ENCODE data around the gene CD22. TPM values are rescaled to one million over a fixed set of nuclear protein-coding genes. Genes with fewer than 3 reads are reported as not detected.

The CD22 gene
- total RNA-seq, 4 donors from 2014 or later, result 2.7 to 5.6 (median 4.9) TPM

DNA sequence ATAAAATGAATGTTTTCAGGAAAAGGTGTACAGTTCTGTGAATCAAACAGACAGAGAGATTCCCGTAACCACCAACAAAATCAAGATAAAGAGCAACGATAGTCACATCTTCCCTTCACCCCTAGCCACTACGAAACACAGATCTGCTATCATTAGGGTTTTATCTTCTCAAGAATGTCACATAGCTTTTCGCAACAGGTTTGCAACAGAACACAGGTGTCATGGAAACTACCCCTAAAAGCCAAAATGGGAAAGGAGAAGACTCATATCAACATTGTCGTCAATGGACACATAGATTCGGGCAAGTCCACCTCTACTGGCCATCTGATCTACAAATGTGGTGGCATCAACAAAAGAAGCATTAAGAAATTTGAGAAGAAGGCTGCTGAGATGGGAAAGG is 52.9 kb downstream of the CD22 start:
- WGBS, 2 donors (ENCODE audit: low coverage in 1 of 2), result 90 to 93% methylated on average over 4 of the region's 6 CpGs
- no peaks in the 10 kb centered on the region for H3K4me1 ChIP-seq

GRCh38 chr19:35383536-35383935 is 54.5 kb downstream of the CD22 start:
- Histone ChIP-seq H3K4me3 (no peak overlapping the region), H3K9me3 (peaks cover 0 to under 1% (median 0%) of the 10 kb centered on the region in 3 donors), H3K4me1 (no peaks in the 10 kb centered on the region), H3K36me3 (no peaks in the 10 kb centered on the region), H3K27ac (no peak overlapping the region), H3K27me3 (peaks cover 50% of the 10 kb centered on the region)
- no peak for ATAC-seq
- 83% methylated on average over 2 of the region's 2 CpGs; no CpG with 5 or more reads in 1 of the 2 donors for WGBS, 2 donors (ENCODE audit: low coverage in 1 of 2)
- TF ChIP-seq CTCF (IDR thresholded peaks at IDR 0.05), result no peak
- TF ChIP-seq EP300 (IDR thresholded peaks at IDR 0.05), result no peak
- no peak for TF ChIP-seq POLR2A (IDR thresholded peaks at IDR 0.05)
- no peak for TF ChIP-seq POLR2AphosphoS5 (IDR thresholded peaks at IDR 0.05)

More for the DNA sequence above, 52.9 kb downstream of the CD22 start:
- no peak for ATAC-seq
- no peak overlapping the region for H3K27ac ChIP-seq
- no peak overlapping the region for H3K4me3 ChIP-seq
- TF ChIP-seq POLR2A (IDR thresholded peaks at IDR 0.05), result no peak
- no peak for TF ChIP-seq EP300 (IDR thresholded peaks at IDR 0.05)
- no peak for TF ChIP-seq POLR2AphosphoS5 (IDR thresholded peaks at IDR 0.05)
- no peak for TF ChIP-seq CTCF (IDR thresholded peaks at IDR 0.05)
- H3K9me3 ChIP-seq, result peaks cover 0 to 5% (median 0%) of the 10 kb centered on the region in 3 donors
- H3K27me3 ChIP-seq, result peaks cover 42% of the 10 kb centered on the region
- H3K36me3 ChIP-seq, result no peaks in the 10 kb centered on the region

DNA sequence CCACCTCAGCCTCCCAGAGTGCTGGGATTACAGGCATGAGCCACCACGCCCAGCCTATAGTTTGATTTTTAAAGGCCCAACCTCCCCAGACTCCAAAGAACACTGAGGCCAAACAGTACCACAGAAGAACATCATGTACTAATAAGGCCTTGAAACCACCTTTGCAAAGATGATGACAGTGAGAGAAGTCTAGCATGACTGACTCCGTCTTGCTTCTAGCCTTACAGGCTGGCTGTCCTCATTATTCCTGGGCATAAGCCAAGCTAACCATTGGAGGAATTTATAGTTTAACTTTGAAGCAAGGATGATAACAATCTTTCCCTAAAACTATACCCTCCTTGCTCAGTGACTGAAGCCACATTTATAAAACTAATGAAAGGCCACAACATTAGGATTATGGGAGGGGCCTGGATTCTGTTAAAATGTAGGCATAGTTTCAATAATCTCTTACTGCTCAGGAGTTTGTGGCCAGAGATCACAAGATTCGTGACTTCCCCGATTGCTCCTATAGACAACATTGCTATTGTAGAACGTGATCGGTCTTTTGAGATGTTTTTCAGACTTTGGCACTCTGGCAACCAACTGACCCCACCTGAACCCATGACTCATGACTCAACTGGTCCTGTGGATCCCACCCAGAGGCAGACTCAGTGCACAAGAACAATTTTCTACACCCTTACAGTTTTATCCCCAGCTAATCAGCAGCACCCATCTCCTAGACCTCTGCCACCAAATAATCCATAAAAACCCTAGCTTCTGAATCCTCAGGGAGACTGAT is 59.5 kb downstream of the CD22 start:
- no peak overlapping the region for H3K4me3 ChIP-seq

GRCh38 chr19:35389192-35389861 is 60.3 kb downstream of the CD22 start:
- WGBS, 2 donors (ENCODE audit: low coverage in 1 of 2), result 65 to 70% methylated on average over 3 to 5 of the region's 6 CpGs
- Histone ChIP-seq H3K27ac (no peak overlapping the region), H3K4me3 (no peak overlapping the region), H3K36me3 (no peaks in the 10 kb centered on the region), H3K27me3 (peaks cover 23% of the 10 kb centered on the region), H3K4me1 (no peaks in the 10 kb centered on the region), H3K9me3 (no peaks in the 10 kb centered on the region)
- TF ChIP-seq POLR2A (IDR thresholded peaks at IDR 0.05) (no peak), CTCF (IDR thresholded peaks at IDR 0.05) (no peak), EP300 (IDR thresholded peaks at IDR 0.05) (no peak), POLR2AphosphoS5 (IDR thresholded peaks at IDR 0.05) (no peak)
- ATAC-seq, result no peak

More for the DNA sequence above, 59.5 kb downstream of the CD22 start:
- Histone ChIP-seq H3K36me3 (no peaks in the 10 kb centered on the region), H3K9me3 (no peaks in the 10 kb centered on the region), H3K27ac (no peak overlapping the region), H3K27me3 (peaks cover 28% of the 10 kb centered on the region), H3K4me1 (no peaks in the 10 kb centered on the region)
- WGBS, 2 donors (ENCODE audit: low coverage in 1 of 2), result 84 to 87% methylated on average over 6 of the region's 6 CpGs
- no peak for TF ChIP-seq POLR2AphosphoS5 (IDR thresholded peaks at IDR 0.05)
- TF ChIP-seq POLR2A (IDR thresholded peaks at IDR 0.05), result no peak
- no peak for ATAC-seq

DNA sequence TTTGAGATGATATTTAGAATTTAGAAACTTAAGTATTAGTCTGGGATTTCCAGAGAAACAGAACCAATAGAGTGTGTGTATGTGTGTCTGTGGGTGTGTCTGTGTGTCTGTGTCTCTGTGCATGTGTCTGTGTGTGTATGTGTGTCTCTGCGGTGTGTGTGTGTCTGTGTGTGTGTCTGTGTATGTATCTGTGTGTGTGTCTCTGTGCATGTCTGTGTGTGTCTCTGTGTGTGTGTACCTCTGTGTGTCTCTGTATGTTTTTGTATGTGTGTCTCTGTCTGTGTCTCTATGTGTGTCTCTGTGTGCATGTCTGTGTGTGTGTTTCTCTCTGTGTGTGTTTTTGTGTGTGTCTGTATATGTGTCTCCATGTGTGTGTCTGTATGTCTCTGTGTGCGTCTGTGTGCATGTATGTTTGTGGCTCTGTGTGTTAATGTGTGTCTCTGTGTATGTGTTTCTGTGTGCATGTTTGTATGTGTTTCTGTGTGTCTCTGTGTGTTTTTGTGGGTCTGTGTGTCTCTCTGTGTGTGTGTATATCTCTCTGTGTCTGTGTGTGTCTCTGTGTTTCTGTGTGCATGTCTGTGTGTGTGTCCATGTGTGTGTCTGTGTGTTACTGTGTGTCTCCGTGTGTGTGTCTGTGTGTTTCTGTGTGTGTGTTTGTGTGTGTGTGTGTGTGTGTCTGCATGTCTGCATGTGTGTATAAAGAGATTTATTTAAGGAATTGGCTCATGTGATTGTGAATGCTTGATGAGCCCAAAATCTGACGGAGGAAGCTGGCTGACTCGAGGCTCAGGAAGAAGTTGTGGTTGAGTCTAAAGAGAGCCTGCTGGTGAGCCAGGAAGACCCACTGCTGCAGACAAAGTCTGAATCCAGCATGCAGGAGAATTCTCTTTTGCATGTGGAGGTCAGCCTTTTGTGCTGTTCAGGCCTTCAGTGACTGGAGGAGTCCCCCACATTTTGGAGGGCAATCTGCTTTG is 64.0 kb downstream of the CD22 start:
- H3K9me3 ChIP-seq, result no peaks in the 10 kb centered on the region
- H3K27me3 ChIP-seq, result peaks cover 18% of the 10 kb centered on the region
- H3K27ac ChIP-seq, result no peak overlapping the region
- H3K36me3 ChIP-seq, result no peaks in the 10 kb centered on the region
- H3K4me1 ChIP-seq, result no peaks in the 10 kb centered on the region
- H3K4me3 ChIP-seq, result no peak overlapping the region
- ATAC-seq, result no peak
- 52 to 100% methylated on average over 2 to 5 of the region's 5 CpGs for WGBS, 2 donors (ENCODE audit: low coverage in 1 of 2)
- TF ChIP-seq EP300 (IDR thresholded peaks at IDR 0.05), result no peak
- no peak for TF ChIP-seq POLR2AphosphoS5 (IDR thresholded peaks at IDR 0.05)
- no peak for TF ChIP-seq CTCF (IDR thresholded peaks at IDR 0.05)
- no peak for TF ChIP-seq POLR2A (IDR thresholded peaks at IDR 0.05)

Data from gastroesophageal sphincter (tissue), 4 donors.